Adrenal gland (tissue), 5 donors: ENCODE results near the gene SLC35B1.

Source experiments
- CTCF ChIP-seq, 6 experiments: fragments of 450-650 bp in 4 of 6; fragments of 200-600 bp in 2 of 6; sonication (generic) in 1 of 6; IDR thresholded peaks; 1 replicate in 5 of 6; 2 replicates in 1 of 6; pipeline versions ENCODE4 v1.5.1 to v1.8.0; 2016 to 2021; ENCODE audit warnings: antibody characterized with exemption in 6 of 6, mild to moderate bottlenecking in 2 of 6, moderate library complexity in 1 of 6
- POLR2A ChIP-seq, 2 donors: fragments of 450-650 bp; IDR thresholded peaks; one replicate each; pipeline ENCODE4 v1.6.1; 2017; ENCODE audit warnings: antibody characterized with exemption in 2 of 2, mild to moderate bottlenecking in 2 of 2, moderate library complexity in 1 of 2
- donor health status: DM: no; HTN: no; CAD: no.

- no peak for TF ChIP-seq POLR2A (IDR thresholded peaks at IDR 0.05)
- TF ChIP-seq CTCF (IDR thresholded peaks at IDR 0.05) = no peak
These were observed 16.0 kb downstream of the SLC35B1 start for GRCh38 chr17:49691677-49692191.
